Lower lobe of right lung (tissue), 2 donors: Measurements from ENCODE around the gene TSGA10IP. TPM values are rescaled to one million over a fixed set of nuclear protein-coding genes. Genes with fewer than 3 reads are reported as not detected.

Experiments used
- ATAC-seq, 2 donors: fragments of 200-7000 bp; cut with Tn5 transposase; one replicate each; pipeline ENCODE4 v1.9.1; 2020 to 2022; ENCODE audit warnings: mild to moderate bottlenecking in 2 of 2, moderate library complexity in 2 of 2
- DNase-seq: peaks from one replicate; pipeline ENCODE4 v3.0.0-alpha.2; 2020
- H3K27ac ChIP-seq: fragments of 200-600 bp; one replicate; pipeline ENCODE4 v1.8.0; 2022
- H3K27me3 ChIP-seq: fragments of 200-600 bp; one replicate; pipeline ENCODE4 v1.8.0; 2022; ENCODE audit warnings: low read depth
- H3K36me3 ChIP-seq: fragments of 200-600 bp; one replicate; pipeline ENCODE4 v1.8.0; 2022; ENCODE audit warnings: mild to moderate bottlenecking
- H3K4me1 ChIP-seq: fragments of 200-600 bp; one replicate; pipeline ENCODE4 v1.8.0; 2022
- H3K4me3 ChIP-seq: fragments of 200-600 bp; one replicate; pipeline ENCODE4 v1.8.0; 2022; ENCODE audit warnings: mild to moderate bottlenecking
- H3K9me3 ChIP-seq: fragments of 200-600 bp; one replicate; pipeline ENCODE4 v1.8.0; 2022
- CTCF ChIP-seq: fragments of 200-600 bp; IDR thresholded peaks from one replicate; pipeline ENCODE4 v1.8.0; 2022; ENCODE audit warnings: antibody characterized with exemption, mild to moderate bottlenecking
- intact Hi-C: fragments of 100-400 bp; cut with DNase I; formaldehyde crosslinking; loops from one replicate; pipeline ENCODE4 v1.11.0; 2022
- total RNA-seq: library from RNA; stranded (reverse); fragmentation: NEBNext Ultra II Directional; extraction: Animal tissue kit (Norgen Biotek cat#: 25700); gene quantifications from one replicate; pipeline ENCODE4 v1.2.1, GENCODE V29; 2021
- donor health status: DM: no; HTN: yes; CAD: no; lungs with severe emphysema.

TSGA10IP gene
- total RNA-seq, 1 donor from 2014 or later, result not detected

- Histone ChIP-seq H3K36me3 (no peaks in the 10 kb centered on the region), H3K27me3 (peaks cover 8% of the 10 kb centered on the region), H3K9me3 (no peaks in the 10 kb centered on the region), H3K4me3 (no peak overlapping the region), H3K4me1 (peaks cover 13% of the 10 kb centered on the region), H3K27ac (no peak overlapping the region)
- no peak for TF ChIP-seq CTCF
- intact Hi-C loops, result no loop called here
- ATAC-seq, result no peak
- no peak for DNase-seq
These were observed 12.7 kb upstream of the TSGA10IP start for GRCh38 chr11:65932558-65932919.

- ATAC-seq (no peak), DNase-seq (no peak)
- no peak overlapping the region for H3K27ac ChIP-seq
- H3K36me3 ChIP-seq, result no peaks in the 10 kb centered on the region
- H3K9me3 ChIP-seq, result no peaks in the 10 kb centered on the region
- intact Hi-C loops, result no loop called here
- H3K4me1 ChIP-seq, result no peaks in the 10 kb centered on the region
- TF ChIP-seq CTCF, result no peak
- H3K4me3 ChIP-seq, result no peak overlapping the region
- peaks cover 8% of the 10 kb centered on the region for H3K27me3 ChIP-seq
These were observed 11.3 kb upstream of the TSGA10IP start for GRCh38 chr11:65934014-65934413.

GRCh38 chr11:65937766-65938165 lies 7.5 kb upstream of the TSGA10IP start:
- peaks cover 8% of the 10 kb centered on the region for H3K27me3 ChIP-seq
- H3K4me3 ChIP-seq, result no peak overlapping the region
- no peak for TF ChIP-seq CTCF
- intact Hi-C loops, result no loop called here
- H3K27ac ChIP-seq, result no peak overlapping the region
- DNase-seq (no peak), ATAC-seq (no peak)
- no peaks in the 10 kb centered on the region for H3K4me1 ChIP-seq
- H3K9me3 ChIP-seq, result no peaks in the 10 kb centered on the region
- no peaks in the 10 kb centered on the region for H3K36me3 ChIP-seq

GRCh38 chr11:65941720-65942310 lies 3.5 kb upstream of the TSGA10IP start:
- Histone ChIP-seq H3K9me3 (no peaks in the 10 kb centered on the region), H3K4me3 (no peak overlapping the region), H3K4me1 (no peaks in the 10 kb centered on the region), H3K27me3 (no peaks in the 10 kb centered on the region), H3K27ac (peak overlapping the region; percentile 76), H3K36me3 (no peaks in the 10 kb centered on the region)
- intact Hi-C loops, result no loop called here
- DNase-seq (no peak), ATAC-seq (peak; percentile 44)
- TF ChIP-seq CTCF, result no peak

GRCh38 chr11:65942531-65942930 lies 2.7 kb upstream of the TSGA10IP start:
- no peak for TF ChIP-seq CTCF

GRCh38 chr11:65944191-65944590 lies 1.1 kb upstream of the TSGA10IP start:
- DNase-seq (no peak), ATAC-seq (no peak)
- H3K4me3 ChIP-seq, result no peak overlapping the region
- H3K27me3 ChIP-seq, result no peaks in the 10 kb centered on the region
- no peaks in the 10 kb centered on the region for H3K36me3 ChIP-seq
- no peak overlapping the region for H3K27ac ChIP-seq
- H3K9me3 ChIP-seq, result no peaks in the 10 kb centered on the region
- no peak for TF ChIP-seq CTCF
- H3K4me1 ChIP-seq, result no peaks in the 10 kb centered on the region
- intact Hi-C loops, result no loop called here

More at GRCh38 chr11:65942531-65942930, 2.7 kb upstream of the TSGA10IP start:
- H3K36me3 ChIP-seq, result no peaks in the 10 kb centered on the region
- H3K27me3 ChIP-seq, result no peaks in the 10 kb centered on the region
- H3K4me3 ChIP-seq, result no peak overlapping the region
- DNase-seq (no peak), ATAC-seq (no peak)
- intact Hi-C loops, result no loop called here
- no peaks in the 10 kb centered on the region for H3K9me3 ChIP-seq
- H3K4me1 ChIP-seq, result no peaks in the 10 kb centered on the region
- no peak overlapping the region for H3K27ac ChIP-seq
